Hematopoietic multipotent progenitor cell (in vitro differentiated cells): ENCODE results near the gene ZNF628. TPM values are rescaled to one million over a fixed set of nuclear protein-coding genes. Genes with fewer than 3 reads are reported as not detected.
A peak's percentile ranks its signal among the peaks of the same experiment; 100 is the strongest.

Source experiments
- DNase-seq, 3 donors: peaks; one replicate each; pipeline ENCODE4 v3.0.0-alpha.2; 2011 to 2015; ENCODE audit warnings: low read depth in 2 of 3, low spot score in 2 of 3
- total RNA-seq: library from RNA; depleted of rRNA; stranded (reverse); fragments of >200 nt; gene quantifications from one replicate; pipeline ENCODE4 v1.2.3, GENCODE V29; 2012

ZNF628 gene
- total RNA-seq, 1 donor = 8.3 TPM

- DNase-seq = peak in 2 of 3 donors; percentile 79 to 84
Measured at GRCh38 chr19:55526216-55527196, 50.1 kb downstream of the ZNF628 start.

GRCh38 chr19:55527197-55528029, 51.0 kb downstream of the ZNF628 start:
- DNase-seq = no peak

DNA sequence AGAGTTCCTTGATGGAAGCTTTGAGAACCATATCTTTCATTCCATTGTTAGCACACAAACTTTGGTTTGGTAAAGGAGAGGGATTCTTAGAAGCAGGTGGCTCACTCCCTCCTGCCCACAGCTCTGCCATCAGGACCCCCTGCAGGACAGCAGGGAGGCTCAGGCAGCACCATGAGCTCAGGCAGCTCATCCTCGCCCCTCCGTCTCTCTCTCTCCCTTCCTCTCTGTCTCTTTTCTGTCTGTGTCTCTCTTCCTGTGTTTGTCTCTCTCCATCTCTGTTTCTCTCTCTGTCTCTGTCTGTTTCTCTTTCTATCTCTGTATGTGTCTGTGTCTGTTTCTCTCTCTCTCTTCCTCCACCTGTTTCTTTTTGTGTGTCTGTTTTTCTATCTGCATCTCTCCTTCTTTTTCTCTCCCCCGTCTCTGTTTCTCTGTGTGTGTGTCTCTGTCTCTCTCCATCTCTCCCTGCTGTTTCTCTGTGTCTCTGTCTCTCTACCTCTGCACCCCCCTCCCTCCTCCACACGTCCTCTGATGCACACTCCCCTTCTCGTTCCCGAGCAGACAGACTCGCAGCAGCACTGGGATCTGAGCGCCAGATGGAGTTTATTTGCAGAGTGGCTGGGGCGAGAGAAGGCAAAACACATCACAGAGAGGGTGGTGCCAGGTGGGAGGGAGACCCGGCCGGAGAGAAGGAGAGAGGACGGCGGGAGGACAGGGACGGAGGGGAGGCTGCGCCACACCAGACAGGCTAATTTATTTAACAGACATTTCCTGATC, 51.8 kb downstream of the ZNF628 start:
- DNase-seq = no peak

DNA sequence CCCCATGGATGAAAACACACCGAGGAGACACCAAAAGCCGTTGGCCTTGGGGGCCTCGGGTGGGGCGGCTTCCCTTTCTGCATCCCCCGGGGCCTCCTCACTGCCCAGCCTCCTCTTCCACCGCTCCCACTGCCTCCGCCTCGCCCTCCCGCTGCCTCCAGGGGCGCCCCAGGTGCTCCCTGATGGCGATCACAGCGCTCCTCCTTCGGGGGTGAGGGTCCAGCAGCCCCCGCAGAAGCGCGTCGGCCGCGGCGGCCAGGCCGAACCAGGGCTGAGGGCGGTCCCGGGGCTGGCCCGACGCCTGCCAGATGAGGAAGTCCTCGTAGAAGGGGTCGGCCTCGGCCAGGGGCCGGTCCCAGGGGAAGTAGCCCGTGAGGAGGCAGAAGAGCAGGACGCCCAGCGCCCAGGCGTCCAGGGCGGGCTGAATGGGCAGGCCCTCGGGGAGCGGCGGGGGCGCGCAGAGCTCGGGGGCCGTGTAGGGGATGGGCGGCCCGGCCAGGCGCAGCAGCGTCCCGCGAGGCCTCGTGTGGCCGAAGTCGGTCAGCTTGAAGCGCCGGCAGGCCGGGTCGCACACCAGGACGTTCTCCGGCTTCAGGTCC, 53.3 kb downstream of the ZNF628 start:
- no peak for DNase-seq

DNA sequence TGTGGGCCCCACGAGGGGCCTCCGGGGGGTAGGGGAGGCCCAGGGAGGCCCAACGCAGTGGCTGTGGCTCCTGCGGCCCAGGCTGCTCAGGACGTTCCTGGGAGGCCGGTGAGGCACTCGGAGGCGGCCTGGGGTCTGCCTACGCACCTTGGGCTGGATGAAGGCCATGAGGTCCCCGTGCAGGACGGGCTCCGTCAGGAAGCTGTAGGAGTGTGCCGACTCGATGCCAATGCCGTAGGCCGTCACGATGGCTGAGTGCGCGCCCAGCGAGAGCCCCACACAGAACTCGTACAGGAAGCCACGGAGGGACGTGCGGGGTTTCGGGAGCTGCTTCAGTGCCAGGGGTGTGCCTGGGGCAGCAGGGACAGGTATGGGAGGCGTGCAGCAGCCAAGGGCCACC, 54.6 kb downstream of the ZNF628 start:
- no peak for DNase-seq

Other genes with a start within 250 kb of the ZNF628 start
- 12.4 TPM for gene TMEM86B, start 247.9 kb upstream of the ZNF628 start, total RNA-seq
- gene PPP6R1, start 217.6 kb upstream of the ZNF628 start, total RNA-seq = 307 TPM
- 50.4 TPM for gene HSPBP1, start 196.5 kb upstream of the ZNF628 start, total RNA-seq
- gene BRSK1, start 192.6 kb upstream of the ZNF628 start, total RNA-seq = 3.5 TPM
- gene TMEM150B, start 151.3 kb upstream of the ZNF628 start, total RNA-seq = 5.4 TPM
- gene KMT5C, start 136.7 kb upstream of the ZNF628 start, total RNA-seq = 22.4 TPM
- gene COX6B2, start 121.9 kb upstream of the ZNF628 start, total RNA-seq = 0.27 TPM
- not detected for gene GARIN5B, start 113.4 kb upstream of the ZNF628 start, total RNA-seq
- 0.27 TPM for gene IL11, start 106.2 kb upstream of the ZNF628 start, total RNA-seq
- gene TMEM190, start 99.8 kb upstream of the ZNF628 start, total RNA-seq = not detected
- 2.7 TPM for gene TMEM238, start 92.3 kb upstream of the ZNF628 start, total RNA-seq
- 2,604 TPM for gene RPL28, start 90.7 kb upstream of the ZNF628 start, total RNA-seq
- gene UBE2S, start 68.8 kb upstream of the ZNF628 start, total RNA-seq = 26.7 TPM
- under 0.01 TPM for gene SHISA7, start 33.3 kb upstream of the ZNF628 start, total RNA-seq
- 63.3 TPM for gene ISOC2, start 15.0 kb upstream of the ZNF628 start, total RNA-seq
- gene C19orf85, start 11.9 kb upstream of the ZNF628 start, total RNA-seq = not detected
- 12.7 TPM for gene NAT14, start 8.6 kb downstream of the ZNF628 start, total RNA-seq
- 0.27 TPM for gene SSC5D, start 11.8 kb downstream of the ZNF628 start, total RNA-seq
- under 0.01 TPM for gene SBK2, start 60.5 kb downstream of the ZNF628 start, total RNA-seq
- 0.54 TPM for gene SBK3, start 68.9 kb downstream of the ZNF628 start, total RNA-seq
- 7.0 TPM for gene ZNF579, start 104.2 kb downstream of the ZNF628 start, total RNA-seq
- gene FIZ1, start 122.9 kb downstream of the ZNF628 start, total RNA-seq = 8.6 TPM
- 21.3 TPM for gene ZNF524, start 123.7 kb downstream of the ZNF628 start, total RNA-seq
- 4.0 TPM for gene ZNF865, start 129.0 kb downstream of the ZNF628 start, total RNA-seq
- gene ZNF784, start 147.9 kb downstream of the ZNF628 start, total RNA-seq = 15.1 TPM
- 13.7 TPM for gene ZNF580, start 164.4 kb downstream of the ZNF628 start, total RNA-seq
- 48.5 TPM for gene ZNF581, start 167.0 kb downstream of the ZNF628 start, total RNA-seq
- gene CCDC106, start 171.6 kb downstream of the ZNF628 start, total RNA-seq = 8.3 TPM
- gene U2AF2, start 178.4 kb downstream of the ZNF628 start, total RNA-seq = 158 TPM
- 18.0 TPM for gene EPN1, start 198.6 kb downstream of the ZNF628 start, total RNA-seq